ENCODE measurements around the gene GUCY2C.
"Not testable (repeated sequence)": the region's sequence is repeated elsewhere in the genome, so short reads cannot be mapped to it uniquely, and the experiment has no call there.

Gene GUCY2C

DNA sequence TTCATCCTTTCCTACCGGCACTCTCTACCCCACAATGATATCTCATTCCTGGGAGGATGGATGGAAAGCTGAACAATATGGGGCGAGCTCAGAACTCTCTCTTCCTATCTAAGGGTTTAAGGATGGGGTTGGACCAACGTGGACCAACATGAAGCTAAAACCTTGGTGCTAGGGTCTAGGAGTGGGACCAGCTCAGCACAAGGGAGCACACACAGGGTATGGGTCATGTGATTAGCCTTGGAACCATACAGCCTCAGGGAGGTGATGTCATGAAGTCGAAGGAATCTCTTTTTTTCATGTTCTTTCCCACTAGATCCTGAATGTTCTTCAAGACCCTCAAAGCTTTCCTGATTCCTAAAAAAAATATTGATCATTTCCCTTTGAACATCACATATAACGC is 3.3 kb downstream of the GUCY2C start:
- POLR2A ChIA-PET: no interaction called here
- TF ChIP-seq, protein P1, sequence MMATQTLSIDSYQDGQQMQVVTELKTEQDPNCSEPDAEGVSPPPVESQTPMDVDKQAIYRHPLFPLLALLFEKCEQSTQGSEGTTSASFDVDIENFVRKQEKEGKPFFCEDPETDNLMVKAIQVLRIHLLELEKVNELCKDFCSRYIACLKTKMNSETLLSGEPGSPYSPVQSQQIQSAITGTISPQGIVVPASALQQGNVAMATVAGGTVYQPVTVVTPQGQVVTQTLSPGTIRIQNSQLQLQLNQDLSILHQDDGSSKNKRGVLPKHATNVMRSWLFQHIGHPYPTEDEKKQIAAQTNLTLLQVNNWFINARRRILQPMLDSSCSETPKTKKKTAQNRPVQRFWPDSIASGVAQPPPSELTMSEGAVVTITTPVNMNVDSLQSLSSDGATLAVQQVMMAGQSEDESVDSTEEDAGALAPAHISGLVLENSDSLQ (IDR thresholded peaks at IDR 0.05): no peak
- TF ChIP-seq HDGF (IDR thresholded peaks at IDR 0.05; ENCODE audit: borderline replicate concordance) (no peak), ZNF384 (IDR thresholded peaks at IDR 0.05) (no peak), FOXM1 (IDR thresholded peaks at IDR 0.05; ENCODE audit: borderline replicate concordance) (no peak), FOXA1 (IDR thresholded peaks at IDR 0.05) (no peak), ELF4 (IDR thresholded peaks at IDR 0.05) (no peak), FOXK2 (IDR thresholded peaks at IDR 0.05) (no peak), L3MBTL2 (conservative IDR thresholded peaks at IDR 0.05) (no peak), SUZ12 (IDR thresholded peaks at IDR 0.05) (no peak), BHLHE40 (IDR thresholded peaks at IDR 0.05; ENCODE audit: borderline replicate concordance) (no peak), ARNT (IDR thresholded peaks at IDR 0.05) (no peak), NFRKB (IDR thresholded peaks at IDR 0.05) (no peak), SP1 (IDR thresholded peaks at IDR 0.05) (no peak), CTBP1 (IDR thresholded peaks at IDR 0.05; ENCODE audit: borderline replicate concordance) (no peak), LEF1 (IDR thresholded peaks at IDR 0.05; ENCODE audit: borderline replicate concordance) (no peak)
- CTCF ChIA-PET: interaction anchor here (0.8 kb wide), 1 partner anchor 990 kb away, joined by 3 read pairs; no protein-coding TSS in a partner anchor
- no peak for DNase-seq (ENCODE audit: extremely low spot score)

DNA sequence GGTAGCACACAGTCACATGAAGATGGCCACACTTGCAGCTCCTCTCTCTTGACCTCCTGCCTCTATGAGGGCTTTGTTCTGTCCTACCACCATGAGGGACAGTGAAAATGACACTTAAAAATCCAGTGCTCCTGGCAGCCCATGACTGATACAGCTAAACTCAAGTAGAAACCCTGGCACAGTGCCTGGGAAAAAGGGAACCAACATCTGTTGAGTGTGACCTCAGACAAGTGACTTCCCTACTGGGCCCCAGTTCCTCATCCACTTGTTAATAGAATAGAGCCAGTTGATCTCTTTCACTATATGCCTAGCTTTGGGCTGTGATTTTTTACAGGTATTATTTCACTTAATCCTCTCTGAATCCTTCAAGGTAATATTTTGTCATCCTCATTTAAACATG is 4.8 kb downstream of the GUCY2C start:
- TF ChIP-seq ELF4 (IDR thresholded peaks at IDR 0.05) (no peak), SP1 (IDR thresholded peaks at IDR 0.05) (no peak), BHLHE40 (IDR thresholded peaks at IDR 0.05; ENCODE audit: borderline replicate concordance) (no peak), FOXM1 (IDR thresholded peaks at IDR 0.05; ENCODE audit: borderline replicate concordance) (no peak), FOXK2 (IDR thresholded peaks at IDR 0.05) (no peak), SUZ12 (IDR thresholded peaks at IDR 0.05) (no peak), L3MBTL2 (conservative IDR thresholded peaks at IDR 0.05) (no peak), ARNT (IDR thresholded peaks at IDR 0.05) (no peak), CTBP1 (IDR thresholded peaks at IDR 0.05; ENCODE audit: borderline replicate concordance) (no peak), HDGF (IDR thresholded peaks at IDR 0.05; ENCODE audit: borderline replicate concordance) (no peak)
- TF ChIP-seq, protein P1 (IDR thresholded peaks at IDR 0.05): no peak
- CTCF ChIA-PET: no interaction called here
- POLR2A ChIA-PET: no interaction called here
- DNase-seq (ENCODE audit: extremely low spot score): no peak

DNA sequence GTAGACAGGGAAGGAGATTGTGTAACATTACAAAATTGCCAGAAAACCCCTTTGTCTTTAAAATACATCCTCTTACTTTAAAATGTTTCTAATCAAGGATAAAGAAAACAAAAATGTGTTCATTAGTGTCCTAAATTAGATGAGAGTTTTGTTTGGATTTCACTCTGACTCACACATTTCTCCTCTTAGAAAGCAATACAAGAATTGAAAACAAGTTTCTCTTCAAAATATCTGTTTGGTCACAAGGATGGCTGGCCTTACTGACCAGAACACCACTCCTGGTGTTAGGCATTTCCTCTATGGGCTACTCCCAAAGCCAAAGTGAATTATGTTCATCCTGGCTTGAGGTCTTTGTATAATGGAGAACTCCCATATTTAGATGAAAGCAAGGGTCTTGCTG is 6.4 kb downstream of the GUCY2C start:
- DNase-seq (ENCODE audit: extremely low spot score): no peak
- ChIA-PET CTCF (no interaction called here), POLR2A (no interaction called here)
- TF ChIP-seq FOXA1 (IDR thresholded peaks at IDR 0.05): no peak
- no peak for TF ChIP-seq BHLHE40 (IDR thresholded peaks at IDR 0.05; ENCODE audit: borderline replicate concordance)
- no peak for TF ChIP-seq NFRKB (IDR thresholded peaks at IDR 0.05)
- TF ChIP-seq SP1 (IDR thresholded peaks at IDR 0.05): no peak
- no peak for TF ChIP-seq TARDBP (IDR thresholded peaks at IDR 0.05)
- TF ChIP-seq ARNT (IDR thresholded peaks at IDR 0.05): no peak
- no peak for TF ChIP-seq LEF1 (IDR thresholded peaks at IDR 0.05; ENCODE audit: borderline replicate concordance)
- TF ChIP-seq SUZ12 (IDR thresholded peaks at IDR 0.05): no peak
- TF ChIP-seq L3MBTL2 (conservative IDR thresholded peaks at IDR 0.05): no peak
- TF ChIP-seq FOXK2 (IDR thresholded peaks at IDR 0.05): no peak
- TF ChIP-seq CTBP1 (IDR thresholded peaks at IDR 0.05; ENCODE audit: borderline replicate concordance): no peak
- TF ChIP-seq FOXM1 (IDR thresholded peaks at IDR 0.05; ENCODE audit: borderline replicate concordance): no peak
- TF ChIP-seq HDGF (IDR thresholded peaks at IDR 0.05; ENCODE audit: borderline replicate concordance): no peak
- TF ChIP-seq, protein P1 (IDR thresholded peaks at IDR 0.05): no peak

DNA sequence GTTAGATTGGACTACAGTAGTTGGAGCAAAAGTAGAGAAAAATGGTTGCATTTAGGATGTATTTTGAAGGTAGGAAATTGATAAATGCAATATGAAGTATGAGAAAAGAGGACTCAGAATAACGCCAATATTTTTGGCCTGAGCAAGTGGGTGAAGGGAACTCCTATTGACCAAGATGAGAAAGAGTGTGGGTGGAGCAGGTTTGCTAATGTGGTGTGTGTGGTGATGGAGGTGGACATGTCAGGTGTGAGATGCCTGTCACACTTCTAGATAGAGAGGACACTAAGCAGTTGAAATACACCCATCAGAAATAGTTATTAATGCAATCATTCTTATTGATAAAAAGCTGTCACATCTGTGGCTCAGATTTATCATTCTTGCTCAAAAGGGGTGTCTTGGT is 7.3 kb downstream of the GUCY2C start:
- POLR2A ChIA-PET: no interaction called here
- DNase-seq (ENCODE audit: extremely low spot score): no peak
- no peak for TF ChIP-seq LEF1 (IDR thresholded peaks at IDR 0.05; ENCODE audit: borderline replicate concordance)

DNA sequence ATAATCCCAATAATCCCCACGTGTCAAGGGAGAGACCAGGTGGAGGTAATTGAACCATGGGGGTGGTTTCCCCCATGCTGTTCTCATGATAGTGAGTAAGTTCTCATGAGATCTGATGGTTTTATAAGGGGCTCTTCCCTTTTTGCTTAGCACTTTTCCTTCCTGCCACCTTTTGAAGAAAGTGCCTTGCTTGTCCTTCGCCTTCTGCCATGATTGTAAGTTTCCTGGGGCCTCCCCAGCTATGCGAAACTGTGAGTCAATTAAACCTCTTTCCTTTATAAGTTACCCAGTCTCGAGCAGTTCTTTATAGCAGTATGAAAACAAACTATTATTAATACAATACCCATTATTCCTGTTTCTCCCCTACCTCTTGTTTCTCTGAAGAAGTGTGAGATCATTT is 14.2 kb downstream of the GUCY2C start:
- DNase-seq (ENCODE audit: extremely low spot score); CTCF ChIA-PET; POLR2A ChIA-PET: not testable (repeated sequence)

More for the DNA sequence above, 7.3 kb downstream of the GUCY2C start:
- CTCF ChIA-PET: no interaction called here

DNA sequence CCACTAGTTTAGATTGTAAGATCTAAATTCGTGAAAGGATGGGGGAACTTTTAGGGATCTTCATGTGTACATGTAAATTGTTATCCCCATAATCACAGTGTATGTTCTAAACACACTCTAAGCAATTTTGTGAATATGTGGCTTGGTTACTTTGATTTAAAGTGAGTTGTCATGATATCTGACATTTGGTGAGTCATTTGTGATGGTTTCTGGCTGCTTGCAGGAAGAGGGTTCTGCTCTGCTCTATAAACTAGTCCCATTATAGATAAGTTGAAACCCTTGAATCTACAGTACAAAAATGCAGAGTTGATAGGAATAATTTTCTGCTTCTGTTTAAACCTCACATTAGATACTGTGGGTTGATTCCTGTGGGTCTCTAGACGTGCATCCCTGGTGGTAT is 14.8 kb downstream of the GUCY2C start:
- TF ChIP-seq LEF1 (IDR thresholded peaks at IDR 0.05; ENCODE audit: borderline replicate concordance): no peak
- TF ChIP-seq FOXK2 (IDR thresholded peaks at IDR 0.05): no peak
- no peak for TF ChIP-seq SUZ12 (IDR thresholded peaks at IDR 0.05)
- TF ChIP-seq BHLHE40 (IDR thresholded peaks at IDR 0.05; ENCODE audit: borderline replicate concordance): no peak
- TF ChIP-seq NFRKB (IDR thresholded peaks at IDR 0.05): no peak
- TF ChIP-seq L3MBTL2 (conservative IDR thresholded peaks at IDR 0.05): no peak
- TF ChIP-seq FOXA1 (IDR thresholded peaks at IDR 0.05): no peak
- TF ChIP-seq FOXM1 (IDR thresholded peaks at IDR 0.05; ENCODE audit: borderline replicate concordance): no peak
- TF ChIP-seq ZNF384 (IDR thresholded peaks at IDR 0.05): no peak
- no peak for TF ChIP-seq ELF4 (IDR thresholded peaks at IDR 0.05)
- TF ChIP-seq, protein P1 (IDR thresholded peaks at IDR 0.05): no peak
- POLR2A ChIA-PET: no interaction called here
- no peak for DNase-seq (ENCODE audit: extremely low spot score)
- CTCF ChIA-PET: no interaction called here

All from HEK293T (cell line).